CD4-positive, alpha-beta T cell (primary cell): ENCODE data around the gene ACLY. TPM values are rescaled to one million over a fixed set of nuclear protein-coding genes. Genes with fewer than 3 reads are reported as not detected.
"Not testable (repeated sequence)": the region's sequence is repeated elsewhere in the genome, so short reads cannot be mapped to it uniquely, and the experiment has no call there.

ENCODE experiments used
- ATAC-seq: fragments of 200-7000 bp; cut with Tn5 transposase; one replicate; pipeline ENCODE4 v1.10.0; 2022; ENCODE audit warnings: mild to moderate bottlenecking; ENCODE audit not compliant: poor library complexity
- CTCF ChIA-PET: fragments of 350-600 bp; sonication (Branson Sonifier 250); formaldehyde crosslinking; loops from one replicate; lab custom pipeline; 2021; ENCODE audit warnings: antibody characterized with exemption, inconsistent platforms; lab: Charles Lee
- POLR2A ChIA-PET: fragments of 350-600 bp; sonication (Branson Sonifier 250); formaldehyde crosslinking; loops from one replicate; lab custom pipeline; 2021; ENCODE audit warnings: antibody characterized with exemption, inconsistent platforms; lab: Charles Lee
- DNase-seq, 14 experiments: peaks; one replicate each; pipeline ENCODE4 v3.0.0-alpha.2; 2013 to 2020; ENCODE audit warnings: mixed read lengths in 2 of 14
- H3K27ac ChIP-seq, 2 donors: one replicate each; pipeline versions ENCODE4 v1.5.1 to v1.7.0; 2013; ENCODE audit warnings: low read length in 2 of 2, low read depth in 1 of 2, mild to moderate bottlenecking in 1 of 2
- H3K27me3 ChIP-seq, 2 experiments: 1 replicate in 1 of 2; 2 replicates in 1 of 2; pipeline versions ENCODE4 v1.6.1 to v1.7.0; 2013; ENCODE audit warnings: low read length in 2 of 2, control low read depth in 1 of 2, mild to moderate bottlenecking in 1 of 2, moderate library complexity in 1 of 2; ENCODE audit not compliant: insufficient read depth in 2 of 2, control insufficient read depth in 1 of 2
- H3K36me3 ChIP-seq: one replicate; pipeline ENCODE4 v1.6.1; 2013; ENCODE audit warnings: low read length, control low read depth; ENCODE audit not compliant: insufficient read depth
- H3K4me1 ChIP-seq: one replicate; pipeline ENCODE4 v1.6.1; 2013; ENCODE audit warnings: low read length, control low read depth; ENCODE audit not compliant: insufficient read depth
- H3K4me3 ChIP-seq: one replicate; pipeline ENCODE4 v1.5.1; 2013; ENCODE audit warnings: mild to moderate bottlenecking, low read length, moderate library complexity
- H3K9me3 ChIP-seq, 2 experiments: 1 replicate in 1 of 2; 2 replicates in 1 of 2; pipeline versions ENCODE4 v1.6.1 to v1.7.0; 2013; ENCODE audit warnings: low read length in 2 of 2, mild to moderate bottlenecking in 2 of 2, control low read depth in 1 of 2, moderate library complexity in 1 of 2; ENCODE audit not compliant: control insufficient read depth in 1 of 2, insufficient read depth in 1 of 2
- H3K27ac Mint-ChIP-seq: one replicate; pipeline ENCODE4 v1.8.0; 2020; ENCODE audit warnings: mixed read lengths
- H3K27me3 Mint-ChIP-seq: one replicate; pipeline ENCODE4 v1.8.0; 2021; ENCODE audit warnings: mixed read lengths
- H3K36me3 Mint-ChIP-seq: one replicate; pipeline ENCODE4 v1.8.0; 2021; ENCODE audit warnings: low read depth, mixed read lengths
- H3K4me1 Mint-ChIP-seq: one replicate; pipeline ENCODE4 v1.8.0; 2021; ENCODE audit warnings: low read depth, mixed read lengths
- H3K4me3 Mint-ChIP-seq: one replicate; pipeline ENCODE4 v1.8.0; 2020; ENCODE audit warnings: mild to moderate bottlenecking, mixed read lengths
- H3K9me3 Mint-ChIP-seq: one replicate; pipeline ENCODE4 v1.8.0; 2020; ENCODE audit warnings: mixed read lengths
- intact Hi-C, 2 experiments: fragments of 100-400 bp; cut with DNase I in 1 of 2; cut with micrococcal nuclease in 1 of 2; formaldehyde crosslinking; loops; one replicate each; pipeline versions ENCODE4 v1.15.1 to v1.9.0; 2023 to 2025; cut with DNase I, micrococcal nuclease
- total RNA-seq, 174 experiments: library from RNA in 2 of 174; stranded (reverse) in 2 of 174; gene quantifications; one replicate each; pipeline ENCODE4 v1.2.3 and lab custom pipeline; 2021 to 2026
- TF ChIP-seq, protein P1 (sequence below): fragments of 200-600 bp; IDR thresholded peaks from one replicate; pipeline ENCODE4 v1.8.0; 2022; ENCODE audit warnings: antibody characterized with exemption, mild to moderate bottlenecking

Gene ACLY
- total RNA-seq, 2 experiments from 2014 or later = 25.9 to 28.3 TPM

DNA sequence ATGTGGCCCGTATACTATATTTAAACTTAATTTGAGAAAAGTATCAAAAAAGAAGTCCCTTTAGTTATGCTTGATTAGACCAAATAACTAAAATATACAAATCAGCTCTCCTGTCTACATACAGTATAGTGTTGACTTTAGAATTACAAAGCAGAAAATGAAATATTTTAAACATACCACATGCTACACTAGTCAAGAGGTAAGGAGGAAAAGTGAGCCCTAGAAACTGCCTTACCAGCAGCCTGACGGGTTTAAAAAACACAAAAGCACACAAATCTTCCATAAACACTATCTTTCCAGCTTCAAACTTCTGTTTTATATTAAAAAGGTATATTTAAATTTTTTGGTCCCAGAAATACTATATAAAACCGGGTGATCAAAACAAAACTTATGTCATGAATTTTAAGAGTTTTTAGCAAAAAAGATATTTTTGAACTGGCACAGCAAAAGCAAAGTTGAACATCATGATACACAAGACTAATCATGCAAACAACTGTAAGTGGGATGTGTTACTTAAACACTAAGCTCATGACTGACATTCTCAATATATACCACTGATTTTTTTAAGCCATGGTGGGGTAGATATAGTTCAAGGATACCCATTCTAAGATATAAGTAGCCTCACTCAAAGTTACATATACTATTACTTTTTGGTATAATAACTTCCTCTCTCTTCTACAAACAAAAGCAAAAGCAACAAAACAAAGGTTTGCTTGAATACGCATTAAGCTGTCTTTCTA is 69.3 kb downstream of the ACLY start:
- Histone ChIP-seq H3K27ac (no peak overlapping the region), H3K27me3 (no peaks in the 10 kb centered on the region), H3K9me3 (no peaks in the 10 kb centered on the region), H3K4me3 (no peak overlapping the region), H3K4me1 (peaks cover 4% of the 10 kb centered on the region), H3K36me3 (peaks cover 24% of the 10 kb centered on the region)
- no peak for ATAC-seq
- peaks cover 38% of the 10 kb centered on the region for H3K4me1 Mint-ChIP-seq
- no peak for DNase-seq
- H3K27me3 Mint-ChIP-seq = no peaks in the 10 kb centered on the region
- H3K4me3 Mint-ChIP-seq = no peak overlapping the region
- ChIA-PET POLR2A (interaction anchor here (1.0 to 1.5 kb wide), 3 partner anchors 15 to 38 kb away, joined by 3 to 7 read pairs (median 4); partner anchors contain the start of gene P3H4), CTCF (interaction anchor here (1.2 kb wide), 1 partner anchor 15 kb away, joined by 3 read pairs; no protein-coding TSS in a partner anchor)
- TF ChIP-seq, protein P1, sequence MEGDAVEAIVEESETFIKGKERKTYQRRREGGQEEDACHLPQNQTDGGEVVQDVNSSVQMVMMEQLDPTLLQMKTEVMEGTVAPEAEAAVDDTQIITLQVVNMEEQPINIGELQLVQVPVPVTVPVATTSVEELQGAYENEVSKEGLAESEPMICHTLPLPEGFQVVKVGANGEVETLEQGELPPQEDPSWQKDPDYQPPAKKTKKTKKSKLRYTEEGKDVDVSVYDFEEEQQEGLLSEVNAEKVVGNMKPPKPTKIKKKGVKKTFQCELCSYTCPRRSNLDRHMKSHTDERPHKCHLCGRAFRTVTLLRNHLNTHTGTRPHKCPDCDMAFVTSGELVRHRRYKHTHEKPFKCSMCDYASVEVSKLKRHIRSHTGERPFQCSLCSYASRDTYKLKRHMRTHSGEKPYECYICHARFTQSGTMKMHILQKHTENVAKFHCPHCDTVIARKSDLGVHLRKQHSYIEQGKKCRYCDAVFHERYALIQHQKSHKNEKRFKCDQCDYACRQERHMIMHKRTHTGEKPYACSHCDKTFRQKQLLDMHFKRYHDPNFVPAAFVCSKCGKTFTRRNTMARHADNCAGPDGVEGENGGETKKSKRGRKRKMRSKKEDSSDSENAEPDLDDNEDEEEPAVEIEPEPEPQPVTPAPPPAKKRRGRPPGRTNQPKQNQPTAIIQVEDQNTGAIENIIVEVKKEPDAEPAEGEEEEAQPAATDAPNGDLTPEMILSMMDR = no peak
- intact Hi-C loops = no loop called here
- no peak overlapping the region for H3K27ac Mint-ChIP-seq
- H3K36me3 Mint-ChIP-seq = peaks cover 56% of the 10 kb centered on the region
- H3K9me3 Mint-ChIP-seq = no peaks in the 10 kb centered on the region

- ChIA-PET POLR2A (interaction anchor here (1.0 to 1.5 kb wide), 2 partner anchors 16 to 37 kb away, joined by 4 to 7 read pairs; partner anchors contain the start of gene P3H4), CTCF (interaction anchor here (1.2 kb wide), 1 partner anchor 14 kb away, joined by 3 read pairs; no protein-coding TSS in a partner anchor)
- Mint-ChIP-seq H3K4me3 (no peak overlapping the region), H3K27ac (no peak overlapping the region), H3K4me1 (peaks cover 32% of the 10 kb centered on the region), H3K36me3 (peaks cover 50% of the 10 kb centered on the region), H3K27me3 (no peaks in the 10 kb centered on the region), H3K9me3 (no peaks in the 10 kb centered on the region)
- intact Hi-C loops = no loop called here
- DNase-seq = no peak
- TF ChIP-seq, protein P1 = no peak
- H3K9me3 ChIP-seq = no peaks in the 10 kb centered on the region
- peaks cover 4% of the 10 kb centered on the region for H3K4me1 ChIP-seq
- no peak for ATAC-seq
- H3K4me3 ChIP-seq = no peak overlapping the region
- H3K27ac ChIP-seq = no peak overlapping the region
- peaks cover 18% of the 10 kb centered on the region for H3K36me3 ChIP-seq
- no peaks in the 10 kb centered on the region for H3K27me3 ChIP-seq
These were observed 70.0 kb downstream of the ACLY start for GRCh38 chr17:41848788-41849187.

DNA sequence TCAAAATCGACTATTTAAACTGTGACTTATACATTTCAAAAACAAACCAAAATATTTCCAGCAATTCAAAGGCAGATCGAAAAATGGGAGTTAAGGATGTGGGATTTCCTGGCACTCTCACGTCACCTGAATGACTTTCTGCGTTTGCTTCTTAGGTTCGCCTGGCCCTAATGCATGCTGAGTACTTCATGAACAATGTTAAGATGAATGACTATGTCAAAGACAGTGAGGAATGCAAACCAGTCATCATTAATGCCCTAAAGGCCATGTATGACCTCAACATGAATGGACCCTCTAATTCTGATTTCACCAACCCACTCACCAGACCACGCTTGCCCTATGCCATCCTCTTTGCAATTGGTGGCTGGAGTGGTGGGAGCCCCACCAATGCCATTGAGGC is 73.8 kb downstream of the ACLY start:
- POLR2A ChIA-PET = no interaction called here
- Mint-ChIP-seq H3K36me3 (peaks cover 19% of the 10 kb centered on the region), H3K4me3 (no peak overlapping the region), H3K4me1 (peaks cover 9% of the 10 kb centered on the region), H3K27ac (no peak overlapping the region), H3K9me3 (no peaks in the 10 kb centered on the region), H3K27me3 (no peaks in the 10 kb centered on the region)
- H3K9me3 ChIP-seq = no peaks in the 10 kb centered on the region
- TF ChIP-seq, protein P1 = no peak
- intact Hi-C loops = no loop called here
- no peak for ATAC-seq
- no peaks in the 10 kb centered on the region for H3K4me1 ChIP-seq
- no peak for DNase-seq
- CTCF ChIA-PET = no interaction called here
- H3K27ac ChIP-seq = no peak overlapping the region
- H3K4me3 ChIP-seq = no peak overlapping the region
- H3K27me3 ChIP-seq = no peaks in the 10 kb centered on the region
- H3K36me3 ChIP-seq = peaks cover 2% of the 10 kb centered on the region

DNA sequence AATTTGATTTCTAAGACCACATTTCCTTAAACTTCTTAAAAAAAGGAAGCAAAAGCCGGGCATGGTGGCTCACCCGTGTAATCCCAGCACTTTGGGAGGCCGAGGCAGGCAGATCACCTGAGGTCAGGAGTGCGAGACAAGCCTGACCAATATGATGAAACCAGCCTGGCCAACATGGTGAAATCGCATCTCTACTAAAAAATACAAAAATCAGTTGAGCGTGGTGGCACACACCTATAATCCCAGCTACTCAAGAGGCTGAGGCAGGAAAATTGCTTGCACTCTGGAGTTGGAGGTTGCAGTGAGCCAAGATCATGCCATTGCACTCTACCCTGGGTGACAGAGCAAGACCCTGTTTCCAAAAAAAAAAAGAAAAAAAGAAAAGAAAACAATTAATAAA is 78.0 kb downstream of the ACLY start:
- POLR2A ChIA-PET, ATAC-seq, H3K4me3 Mint-ChIP-seq: not testable (repeated sequence)

GRCh38 chr17:41839448-41839847 is 79.3 kb downstream of the ACLY start:
- H3K9me3 Mint-ChIP-seq, H3K36me3 Mint-ChIP-seq, H3K9me3 ChIP-seq, H3K4me3 ChIP-seq, ATAC-seq, intact Hi-C loops, DNase-seq, H3K27ac ChIP-seq, H3K27me3 Mint-ChIP-seq, H3K27ac Mint-ChIP-seq, H3K27me3 ChIP-seq, H3K36me3 ChIP-seq: not testable (repeated sequence)
- ChIA-PET POLR2A (interaction anchor here (0.6 kb wide), 1 partner anchor 13 kb away, joined by 4 read pairs; no protein-coding TSS in a partner anchor), CTCF (interaction anchor here (1.1 kb wide), 1 partner anchor 52 kb away, joined by 3 read pairs; no protein-coding TSS in a partner anchor)
- peaks cover 18% of the 10 kb centered on the region for H3K4me1 Mint-ChIP-seq
- H3K4me1 ChIP-seq = peaks cover 17% of the 10 kb centered on the region
- H3K4me3 Mint-ChIP-seq = peak overlapping the region; percentile 34

More for the DNA sequence above, 78.0 kb downstream of the ACLY start:
- H3K9me3 ChIP-seq, DNase-seq, H3K9me3 Mint-ChIP-seq, CTCF ChIA-PET, intact Hi-C loops, H3K36me3 ChIP-seq, H3K27ac Mint-ChIP-seq, H3K4me3 ChIP-seq, H3K27me3 ChIP-seq, H3K27me3 Mint-ChIP-seq, H3K36me3 Mint-ChIP-seq, H3K27ac ChIP-seq, H3K4me1 Mint-ChIP-seq, H3K4me1 ChIP-seq: not testable (repeated sequence)
